Peyer's patch (tissue), 4 donors: Measurements from ENCODE around the gene SMARCB1.

Experiments used
- CTCF ChIP-seq, 6 experiments: fragments of 450-650 bp in 4 of 6; fragments of 200-600 bp in 2 of 6; sonication (generic) in 1 of 6; IDR thresholded peaks; one replicate each; pipeline ENCODE4 v1.5.1; 2017 to 2019; ENCODE audit warnings: antibody characterized with exemption in 6 of 6, mild to moderate bottlenecking in 3 of 6, moderate library complexity in 1 of 6
- POLR2A ChIP-seq, 2 donors: fragments of 450-650 bp; IDR thresholded peaks; one replicate each; pipeline ENCODE4 v1.5.1; 2017; ENCODE audit warnings: antibody characterized with exemption in 2 of 2, mild to moderate bottlenecking in 2 of 2, moderate library complexity in 2 of 2

DNA sequence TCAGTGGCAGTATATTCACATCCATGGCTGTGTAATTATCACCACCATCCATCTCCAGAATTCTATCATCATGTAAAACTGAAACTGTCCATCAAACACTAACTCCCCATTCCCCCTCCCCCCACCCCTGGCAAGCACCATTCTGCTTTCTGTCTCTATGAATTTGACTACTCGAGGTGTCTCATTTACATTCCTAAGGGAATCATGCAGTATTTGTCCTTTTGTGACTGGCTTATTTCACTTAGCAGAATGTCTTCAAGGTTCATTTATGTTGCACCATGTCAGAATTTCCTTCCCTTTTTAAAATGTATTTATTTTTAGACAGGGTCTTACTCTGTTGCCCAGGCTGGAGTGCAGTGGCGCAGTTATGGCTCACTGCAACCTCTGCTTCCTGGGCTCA, 31.8 kb downstream of the SMARCB1 start:
- no peak for TF ChIP-seq CTCF (IDR thresholded peaks at IDR 0.05)
- no peak for TF ChIP-seq POLR2A (IDR thresholded peaks at IDR 0.05)
